GM12872 (cell line): ENCODE results near the gene ZNF836.

Experiments
- TF ChIP-seq, protein P1 (sequence below): IDR thresholded peaks from 3 replicates; pipeline ENCODE4 v1.5.1; 2011; ENCODE audit warnings: low read depth, mild to moderate bottlenecking, low read length, moderate library complexity; ENCODE audit not compliant: insufficient read depth

The ZNF836 gene

DNA sequence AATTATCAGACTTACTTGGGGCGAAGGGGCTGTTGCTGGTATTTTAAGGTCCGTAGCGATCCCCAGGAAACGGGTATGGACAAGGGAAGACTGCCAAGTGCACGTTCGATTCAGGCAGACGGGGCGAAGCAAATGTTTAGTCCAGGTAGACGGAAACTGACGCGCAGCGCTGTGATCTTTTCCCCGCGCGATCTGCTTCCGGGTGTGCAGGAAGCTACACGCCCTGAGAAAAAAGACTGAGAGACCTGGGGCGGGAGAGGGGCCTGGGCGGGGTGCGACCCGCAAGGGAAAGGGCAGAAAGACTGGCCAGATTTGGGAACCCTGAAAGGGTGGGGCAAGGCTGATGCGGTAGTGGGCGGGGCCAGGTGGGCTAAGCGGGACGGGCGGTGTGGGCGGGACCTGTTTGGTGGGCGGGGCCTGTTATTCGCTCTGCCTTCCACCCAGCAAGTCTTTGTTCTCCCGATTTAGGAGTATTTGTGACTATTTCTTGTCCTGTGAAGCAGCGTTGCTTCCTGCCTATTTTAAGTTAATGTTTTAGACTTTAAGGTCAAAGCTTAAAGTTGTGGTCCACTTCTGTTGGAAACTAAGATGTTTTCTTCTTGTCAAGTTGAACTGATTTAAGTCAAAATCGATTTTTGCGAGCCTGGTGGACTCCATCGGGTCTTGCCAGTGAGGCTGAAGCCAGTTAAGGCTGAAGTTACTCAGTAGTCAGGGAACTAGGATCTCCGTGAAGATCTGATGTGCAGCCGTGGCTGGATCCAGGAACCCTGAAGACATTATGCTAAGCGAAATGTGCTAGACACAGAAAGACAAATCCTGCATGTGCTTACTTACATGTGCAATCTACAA is at the start of gene ZNF836:
Gene ZNF836, minus strand, starts transcription at position 301 of the 849 bp plus-strand sequence. CDS start 3,549 bp downstream, outside the sequence.
- TF ChIP-seq, protein P1, sequence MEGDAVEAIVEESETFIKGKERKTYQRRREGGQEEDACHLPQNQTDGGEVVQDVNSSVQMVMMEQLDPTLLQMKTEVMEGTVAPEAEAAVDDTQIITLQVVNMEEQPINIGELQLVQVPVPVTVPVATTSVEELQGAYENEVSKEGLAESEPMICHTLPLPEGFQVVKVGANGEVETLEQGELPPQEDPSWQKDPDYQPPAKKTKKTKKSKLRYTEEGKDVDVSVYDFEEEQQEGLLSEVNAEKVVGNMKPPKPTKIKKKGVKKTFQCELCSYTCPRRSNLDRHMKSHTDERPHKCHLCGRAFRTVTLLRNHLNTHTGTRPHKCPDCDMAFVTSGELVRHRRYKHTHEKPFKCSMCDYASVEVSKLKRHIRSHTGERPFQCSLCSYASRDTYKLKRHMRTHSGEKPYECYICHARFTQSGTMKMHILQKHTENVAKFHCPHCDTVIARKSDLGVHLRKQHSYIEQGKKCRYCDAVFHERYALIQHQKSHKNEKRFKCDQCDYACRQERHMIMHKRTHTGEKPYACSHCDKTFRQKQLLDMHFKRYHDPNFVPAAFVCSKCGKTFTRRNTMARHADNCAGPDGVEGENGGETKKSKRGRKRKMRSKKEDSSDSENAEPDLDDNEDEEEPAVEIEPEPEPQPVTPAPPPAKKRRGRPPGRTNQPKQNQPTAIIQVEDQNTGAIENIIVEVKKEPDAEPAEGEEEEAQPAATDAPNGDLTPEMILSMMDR, result no peak

DNA sequence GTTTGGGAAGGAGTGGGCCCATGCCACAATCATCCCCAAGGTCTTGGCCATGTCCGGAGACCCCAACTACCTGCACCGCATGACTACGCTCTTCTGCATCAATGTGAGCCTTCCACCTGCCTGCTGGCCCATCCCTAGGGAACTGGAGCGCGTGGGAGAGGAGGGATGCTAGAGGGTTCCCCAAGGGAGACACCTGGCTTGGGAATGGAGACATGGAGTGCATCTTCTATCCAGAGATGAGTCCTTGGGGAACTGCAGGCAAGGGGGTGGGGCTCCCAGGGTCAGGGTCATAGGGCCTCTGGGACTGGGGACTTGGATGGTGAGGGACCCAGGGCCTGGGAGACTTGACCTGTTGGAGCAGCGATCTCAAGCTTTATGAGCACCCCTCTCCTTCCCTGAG is 49.6 kb upstream of the ZNF836 start:
- TF ChIP-seq, protein P1, result no peak

DNA sequence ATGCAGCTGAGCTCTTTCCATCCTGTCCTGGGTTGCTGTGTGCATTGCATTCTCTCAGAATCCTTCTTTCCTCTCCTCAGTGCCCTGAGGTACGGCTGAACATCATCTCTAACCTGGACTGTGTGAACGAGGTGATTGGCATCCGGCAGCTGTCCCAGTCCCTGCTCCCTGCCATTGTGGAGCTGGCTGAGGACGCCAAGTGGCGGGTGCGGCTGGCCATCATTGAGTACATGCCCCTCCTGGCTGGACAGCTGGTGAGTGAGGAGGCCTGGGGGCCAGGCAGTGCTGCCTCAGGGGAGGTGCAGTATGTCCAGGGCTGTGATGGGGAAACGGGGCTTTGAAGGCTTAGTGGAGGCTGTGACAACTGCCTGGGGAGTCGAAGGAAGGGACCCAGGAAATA is 48.2 kb upstream of the ZNF836 start:
- TF ChIP-seq, protein P1, result no peak

DNA sequence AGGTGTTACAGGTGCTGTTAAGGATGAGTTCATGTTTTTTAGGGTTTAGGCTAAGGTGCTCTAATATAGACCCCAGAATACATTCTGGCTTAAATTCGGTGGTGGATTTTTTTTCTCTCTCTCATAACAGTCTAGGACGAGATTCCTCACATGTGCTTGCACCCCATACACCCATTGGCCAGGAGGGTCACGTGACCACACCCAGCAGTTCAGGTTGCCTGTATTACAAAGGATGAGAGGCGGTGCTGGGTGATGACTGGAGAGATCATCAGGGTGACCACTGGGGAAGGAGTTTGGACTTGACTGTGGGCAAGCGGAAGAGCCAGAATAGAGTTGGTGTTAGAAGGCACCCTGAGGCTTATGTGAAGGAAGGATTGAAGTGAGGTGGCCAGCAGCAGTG is 46.2 kb upstream of the ZNF836 start:
- TF ChIP-seq, protein P1, result no peak

DNA sequence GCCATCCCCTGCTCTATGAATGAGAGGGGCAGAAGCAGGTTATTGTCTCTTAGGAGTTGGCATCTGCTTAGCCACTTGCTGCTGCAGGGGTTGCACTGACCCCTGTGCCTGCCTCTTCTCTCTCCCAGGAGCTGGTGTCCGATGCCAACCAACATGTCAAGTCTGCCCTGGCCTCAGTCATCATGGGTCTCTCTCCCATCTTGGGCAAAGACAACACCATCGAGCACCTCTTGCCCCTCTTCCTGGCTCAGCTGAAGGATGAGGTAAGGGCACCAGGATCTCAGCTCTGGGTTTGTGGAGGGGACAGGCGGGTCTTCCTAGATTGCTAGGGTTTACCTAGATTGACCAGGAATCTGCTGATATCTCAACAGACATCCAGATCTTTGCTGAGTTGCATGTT is 45.0 kb upstream of the ZNF836 start:
- TF ChIP-seq, protein P1, result no peak

DNA sequence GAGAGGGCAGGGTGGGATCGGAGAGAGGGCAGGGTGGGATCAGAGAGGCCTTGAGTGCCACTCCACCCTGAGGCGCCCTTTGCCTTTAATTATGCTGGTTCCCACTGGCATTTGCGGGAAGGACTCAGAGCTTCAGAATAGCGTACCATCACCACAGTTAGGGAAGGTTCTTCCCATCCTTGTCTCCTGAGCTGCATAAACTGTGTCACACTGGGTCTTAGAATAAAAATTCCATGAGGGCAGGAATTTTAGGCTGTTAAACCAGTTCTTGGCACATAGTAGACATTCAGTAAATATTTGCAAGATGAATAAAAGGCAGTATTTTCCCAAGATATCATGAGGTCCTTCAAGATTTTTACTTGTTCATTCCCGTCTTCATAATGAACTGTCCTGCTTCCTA is 42.8 kb upstream of the ZNF836 start:
- TF ChIP-seq, protein P1, result no peak

DNA sequence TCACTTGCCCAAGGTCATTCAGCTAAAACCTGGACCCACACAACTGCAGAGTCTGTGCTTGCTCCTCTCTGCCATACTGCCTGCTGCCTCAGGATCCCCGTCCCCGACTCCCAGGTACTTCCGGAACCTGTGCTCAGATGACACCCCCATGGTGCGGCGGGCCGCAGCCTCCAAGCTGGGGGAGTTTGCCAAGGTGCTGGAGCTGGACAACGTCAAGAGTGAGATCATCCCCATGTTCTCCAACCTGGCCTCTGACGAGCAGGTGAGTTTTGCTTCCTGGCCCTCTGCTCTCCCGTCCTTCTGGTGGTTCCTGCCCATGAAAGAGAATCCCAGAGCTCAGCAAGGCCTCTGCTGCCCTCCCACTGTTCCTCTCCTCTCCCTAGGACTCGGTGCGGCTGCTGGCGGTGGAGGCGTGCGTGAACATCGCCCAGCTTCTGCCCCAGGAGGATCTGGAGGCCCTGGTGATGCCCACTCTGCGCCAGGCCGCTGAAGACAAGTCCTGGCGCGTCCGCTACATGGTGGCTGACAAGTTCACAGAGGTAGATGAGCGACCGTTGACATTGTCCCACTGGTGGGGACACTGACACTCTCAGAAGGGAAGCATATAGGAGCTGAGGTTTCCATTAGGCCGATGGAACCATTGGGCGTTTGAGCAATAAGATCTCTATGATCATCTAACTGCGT is 41.3 kb upstream of the ZNF836 start:
- TF ChIP-seq, protein P1, result no peak
